GM04503 (cell line): ENCODE data around the gene COLEC11.
"Not testable (repeated sequence)": the region's sequence is repeated elsewhere in the genome, so short reads cannot be mapped to it uniquely, and the experiment has no call there.

Experiments
- DNase-seq: peaks from one replicate; pipeline ENCODE4 v3.0.0-alpha.2; 2012; ENCODE audit warnings: low read depth

Gene COLEC11

DNA sequence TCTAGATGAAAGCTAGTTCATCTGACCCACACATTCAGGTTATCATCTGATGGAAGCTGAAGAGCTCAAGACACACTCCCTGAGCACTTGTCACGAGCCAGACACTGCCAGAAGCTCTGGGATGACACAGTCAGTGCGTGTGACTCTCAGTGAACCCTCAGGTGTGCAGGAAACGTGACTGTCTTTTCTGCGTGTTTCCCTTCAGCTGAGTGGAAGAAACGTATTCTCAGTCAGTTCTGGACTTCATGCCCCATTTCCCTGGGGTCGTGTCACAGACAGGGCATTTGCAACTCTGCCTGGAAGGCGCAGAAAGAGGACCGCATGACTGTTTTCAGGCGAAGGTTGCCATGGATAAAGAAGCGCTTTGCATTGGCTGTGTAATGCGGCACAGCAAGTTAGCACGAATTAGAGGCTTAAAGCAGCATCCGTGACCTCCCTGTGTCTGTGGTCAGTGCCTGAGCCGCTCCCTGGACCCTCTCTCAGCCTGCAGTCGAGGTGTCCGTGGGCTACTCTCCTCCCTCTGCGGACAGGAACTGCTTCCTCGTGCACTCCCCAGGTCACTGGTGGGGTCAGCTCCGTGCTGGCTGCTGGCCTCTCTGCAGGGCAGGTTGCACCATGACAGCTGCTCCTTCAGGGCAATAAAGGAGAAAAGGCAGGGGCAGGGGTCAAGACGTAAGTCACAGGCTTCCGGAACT, 59.8 kb downstream of the COLEC11 start:
- no peak for DNase-seq

DNA sequence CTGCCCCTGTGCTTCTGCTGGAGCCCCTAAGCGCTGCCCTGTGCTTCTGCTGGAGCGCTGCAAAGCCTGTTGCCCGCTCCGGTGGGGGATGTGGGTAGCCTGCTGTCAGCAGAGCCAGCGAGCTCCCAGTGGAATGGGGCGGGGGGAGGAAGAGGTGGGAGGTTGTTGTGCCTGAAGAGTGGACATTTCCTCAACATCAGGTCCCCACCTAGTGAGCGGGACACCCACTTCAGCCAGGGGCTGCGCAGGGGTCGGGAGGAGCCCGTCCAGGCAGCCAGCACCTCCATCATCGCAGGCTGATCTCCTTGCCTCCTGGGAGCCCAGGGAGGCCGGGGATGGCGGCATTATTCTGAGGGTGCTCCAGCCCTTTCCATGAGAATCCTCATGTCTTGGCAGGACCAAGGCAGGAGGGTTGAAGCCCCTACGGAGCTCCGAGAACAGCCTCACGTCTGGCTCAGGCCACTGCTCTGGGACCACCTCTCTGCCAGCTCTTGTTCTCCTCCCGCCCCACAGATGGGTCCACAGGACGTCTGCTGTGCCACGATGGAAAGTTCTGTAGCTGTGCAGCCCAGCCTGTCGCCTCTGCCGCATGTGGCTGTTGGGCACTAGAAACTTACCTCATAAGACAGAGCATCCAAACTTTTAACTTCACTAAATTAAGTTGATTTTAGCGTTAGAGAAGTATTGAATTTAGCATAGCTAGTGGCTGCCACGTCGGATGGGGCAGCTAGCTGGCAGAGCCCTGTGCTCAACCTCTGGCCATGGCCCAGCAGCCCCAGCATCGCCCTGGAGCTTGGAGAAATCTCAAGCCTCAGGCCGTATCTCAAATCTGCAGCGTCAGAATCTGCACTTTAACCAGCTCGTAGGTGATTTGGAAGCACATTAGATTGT, 61.2 kb downstream of the COLEC11 start:
- no peak for DNase-seq

DNA sequence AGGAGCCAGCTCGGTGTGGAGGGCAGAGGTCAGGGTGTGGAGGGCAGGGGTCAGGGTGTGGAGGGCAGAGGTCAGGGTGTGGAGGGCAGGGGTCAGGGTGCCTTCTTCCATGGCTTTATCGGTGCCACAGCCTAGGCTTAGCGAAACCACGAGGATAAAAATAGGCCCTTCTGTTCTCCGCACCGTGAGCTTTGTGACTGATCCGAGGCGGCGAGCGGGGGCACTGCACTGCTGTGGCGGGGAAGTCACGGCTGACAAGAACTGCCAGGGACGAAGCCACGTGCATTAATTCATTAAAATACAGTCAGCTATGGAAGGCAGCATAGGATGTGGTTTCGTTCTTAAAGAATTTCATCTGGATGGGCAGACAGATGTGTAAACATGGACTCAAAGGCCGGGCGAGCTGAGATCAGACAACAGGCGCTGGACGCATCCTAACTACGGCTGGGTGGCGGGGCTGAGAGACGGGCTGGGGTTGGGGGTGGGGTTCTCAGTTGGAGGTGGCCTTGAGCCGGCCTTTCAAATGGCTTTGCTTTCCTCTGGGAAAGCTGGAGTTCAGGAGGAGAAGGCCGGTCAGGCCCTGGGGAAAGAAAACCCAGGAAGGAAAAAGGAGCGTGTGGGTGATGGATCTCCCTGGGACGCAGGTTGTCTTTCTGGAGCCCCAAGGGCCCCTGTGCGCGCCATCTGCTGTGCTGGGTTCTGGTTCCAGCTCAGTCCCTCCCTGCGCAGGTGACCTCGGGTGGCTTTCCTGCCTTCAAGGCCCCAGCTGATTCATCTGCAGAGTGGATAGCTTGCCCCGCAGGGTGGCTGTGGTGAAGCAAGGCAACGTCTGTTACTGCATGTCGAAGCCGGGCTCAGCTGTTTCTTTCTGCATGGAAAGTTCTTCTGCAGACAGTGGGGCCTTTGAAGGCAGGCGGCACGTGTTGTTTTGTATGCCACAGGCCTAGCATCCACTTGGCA, 62.1 kb downstream of the COLEC11 start:
- no peak for DNase-seq

DNA sequence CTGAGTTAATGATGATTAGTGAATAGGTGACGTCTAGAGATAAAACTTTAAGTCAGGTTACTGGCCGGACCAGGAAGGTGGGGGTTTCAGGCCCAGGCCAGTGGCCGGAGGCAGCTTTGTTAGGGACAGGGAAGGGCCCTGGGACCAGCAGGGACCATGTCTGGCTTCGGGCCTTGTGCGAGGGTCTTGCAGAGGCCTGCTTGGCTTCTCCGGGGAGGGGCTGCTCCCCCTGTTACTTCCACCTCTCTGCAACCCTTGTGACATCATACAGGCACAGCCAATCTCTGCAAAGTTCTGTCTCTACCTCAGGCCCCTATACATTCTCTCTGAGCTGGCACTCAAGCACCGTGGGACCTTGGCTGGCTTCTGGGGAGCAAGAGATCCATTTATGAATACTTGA, 63.0 kb downstream of the COLEC11 start, which contains the start of gene ALLC:
ALLC (plus strand) TSS at position 320 of the 400 bp plus-strand sequence. CDS start 12,958 bp downstream, outside the sequence.
- DNase-seq: no peak

DNA sequence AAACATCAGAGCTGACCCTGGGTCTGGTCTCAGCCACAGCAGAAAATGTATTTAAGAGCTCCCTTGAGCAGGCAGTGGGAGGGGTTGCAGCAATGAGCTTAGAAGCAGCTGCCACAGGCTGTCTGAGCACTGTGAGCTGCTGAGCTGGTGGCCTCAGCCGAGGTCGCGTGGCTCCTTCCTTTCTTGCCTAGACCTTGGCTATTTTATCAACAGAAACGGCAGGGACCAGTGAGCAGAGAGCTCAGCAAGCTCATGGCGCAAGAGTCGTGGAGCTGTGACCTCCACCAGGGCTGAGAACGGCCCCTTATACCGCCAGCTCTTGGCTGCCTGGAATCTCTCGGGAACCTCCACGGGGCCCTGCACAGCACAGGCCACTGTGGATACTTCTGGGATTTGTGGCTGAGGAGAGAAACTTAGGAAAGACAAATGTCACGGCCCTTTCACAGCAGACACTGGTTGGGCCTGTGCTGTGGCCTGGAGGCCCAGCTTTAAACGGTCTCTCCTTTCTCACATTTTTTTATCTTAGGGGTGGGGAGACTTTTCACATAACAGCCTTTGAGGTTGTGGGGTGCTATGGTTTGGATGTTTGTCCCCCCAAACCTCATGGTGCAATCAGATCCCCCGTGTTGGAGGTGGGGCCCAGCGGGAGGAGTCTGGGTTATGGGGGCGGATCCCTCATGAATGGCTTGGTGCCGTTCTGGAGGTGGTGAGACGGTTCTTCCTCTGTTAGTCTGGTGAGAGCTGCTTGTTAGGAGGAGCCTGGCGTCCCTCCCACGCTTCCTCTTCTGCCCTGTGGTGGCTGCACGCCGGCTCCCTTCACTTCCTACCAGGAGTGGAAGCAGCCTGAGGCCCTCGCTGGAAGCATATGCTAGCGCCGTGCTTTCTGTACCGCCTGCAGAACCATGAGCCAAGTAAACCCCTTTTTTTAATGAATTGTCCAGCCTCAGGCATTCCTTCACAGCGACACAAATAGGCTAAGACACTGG, 64.8 kb downstream of the COLEC11 start:
- no peak for DNase-seq

DNA sequence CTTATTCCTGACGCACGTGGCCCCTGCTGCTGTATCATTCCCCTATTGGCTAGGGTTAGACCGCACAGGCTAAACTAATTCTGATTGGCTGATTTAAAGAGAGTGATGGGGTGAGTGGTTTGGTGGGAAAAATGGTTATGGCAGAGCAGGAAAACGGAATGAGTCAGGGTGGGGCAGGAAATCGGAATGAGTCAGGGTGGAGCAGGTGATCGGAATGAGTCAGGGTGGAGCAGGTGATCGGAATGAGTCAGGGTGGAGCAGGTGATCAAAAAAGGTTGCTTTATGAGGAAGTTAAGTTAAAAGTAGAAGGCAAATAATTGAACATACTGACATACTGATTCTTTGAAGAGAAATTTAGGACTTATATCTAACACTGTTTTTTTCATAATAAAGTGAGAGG, 65.7 kb downstream of the COLEC11 start:
- DNase-seq: not testable (repeated sequence)

DNA sequence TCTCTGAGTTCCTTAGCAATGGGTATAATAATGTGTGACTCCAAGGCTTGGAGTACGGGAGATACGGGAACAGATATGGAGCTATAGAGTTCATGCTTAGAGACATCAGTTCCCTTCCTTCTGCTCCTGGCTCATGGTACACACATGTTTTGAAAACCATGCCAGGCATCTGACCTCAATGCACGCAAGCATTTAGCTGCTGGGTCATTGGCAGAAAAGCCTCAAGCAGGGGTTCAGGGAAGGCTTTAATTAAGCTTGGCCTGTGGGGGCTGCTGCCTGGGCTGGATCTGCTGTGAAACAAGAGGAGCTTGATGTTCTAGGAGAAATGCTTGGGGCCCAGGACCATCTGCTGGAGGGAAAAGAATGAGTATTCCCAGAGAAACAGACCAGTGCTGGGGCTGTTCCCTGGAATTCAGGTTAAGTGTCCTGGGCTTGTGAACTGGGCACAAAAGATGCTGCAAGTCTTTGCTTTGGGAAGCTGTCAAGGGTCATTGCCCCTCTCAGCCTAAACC, 66.3 kb downstream of the COLEC11 start:
- no peak for DNase-seq

DNA sequence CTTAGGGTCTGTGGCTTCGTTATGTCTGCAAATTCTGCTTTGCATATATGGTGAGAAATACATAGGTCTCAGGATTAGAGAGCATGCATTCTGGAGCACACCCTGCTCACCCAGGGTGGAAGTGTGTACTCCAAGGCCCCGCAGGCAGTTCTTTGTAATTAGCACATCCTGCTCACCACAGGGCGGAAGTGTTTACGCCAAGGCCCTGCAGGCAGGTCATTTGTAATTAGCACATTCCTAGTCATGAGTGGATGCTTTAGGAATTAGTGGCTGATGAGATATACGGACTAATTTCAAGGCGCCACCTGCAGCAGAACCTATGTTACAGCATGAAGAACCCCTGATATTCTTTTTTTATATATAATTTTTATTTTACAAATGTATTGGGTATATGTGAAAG, 67.3 kb downstream of the COLEC11 start:
- DNase-seq: no peak

DNA sequence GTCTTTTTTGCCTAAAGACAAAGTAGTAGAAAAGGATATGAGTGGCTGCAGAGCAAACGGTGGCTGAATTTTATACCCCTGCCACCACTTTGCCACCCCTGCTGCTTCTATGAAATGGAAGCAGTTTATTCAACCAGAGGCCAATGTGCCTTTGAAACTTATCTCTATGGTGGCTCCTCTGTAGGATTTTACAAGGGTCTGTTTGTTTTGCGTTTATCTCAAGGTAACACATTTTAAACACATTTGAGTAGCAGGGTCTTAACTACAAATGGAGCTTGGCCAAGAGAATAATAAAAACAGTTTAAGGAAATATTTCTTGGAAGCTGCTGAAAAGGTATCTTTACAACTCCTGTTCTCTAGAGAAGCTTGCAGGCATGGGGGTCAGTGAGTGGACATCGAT, 69.2 kb downstream of the COLEC11 start:
- DNase-seq: no peak

DNA sequence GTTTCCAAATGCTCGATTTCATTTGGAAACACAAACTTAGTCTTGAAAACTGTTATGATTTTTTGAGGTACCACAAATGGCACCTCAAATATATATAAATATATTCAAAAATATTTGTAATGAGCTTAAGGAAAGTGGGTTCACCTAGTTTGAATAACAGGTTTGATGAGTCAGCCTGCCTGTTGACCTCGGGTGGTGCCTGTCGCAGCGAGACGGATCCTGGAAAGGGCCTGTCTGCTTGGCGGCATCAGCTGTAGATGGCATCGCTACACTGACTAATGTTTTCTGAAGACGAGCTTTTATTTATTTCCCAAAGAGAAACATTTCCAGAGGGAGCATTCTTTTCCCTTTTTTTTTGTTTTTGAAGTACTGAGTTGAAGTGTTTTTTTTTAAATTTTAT, 70.0 kb downstream of the COLEC11 start:
- no peak for DNase-seq

DNA sequence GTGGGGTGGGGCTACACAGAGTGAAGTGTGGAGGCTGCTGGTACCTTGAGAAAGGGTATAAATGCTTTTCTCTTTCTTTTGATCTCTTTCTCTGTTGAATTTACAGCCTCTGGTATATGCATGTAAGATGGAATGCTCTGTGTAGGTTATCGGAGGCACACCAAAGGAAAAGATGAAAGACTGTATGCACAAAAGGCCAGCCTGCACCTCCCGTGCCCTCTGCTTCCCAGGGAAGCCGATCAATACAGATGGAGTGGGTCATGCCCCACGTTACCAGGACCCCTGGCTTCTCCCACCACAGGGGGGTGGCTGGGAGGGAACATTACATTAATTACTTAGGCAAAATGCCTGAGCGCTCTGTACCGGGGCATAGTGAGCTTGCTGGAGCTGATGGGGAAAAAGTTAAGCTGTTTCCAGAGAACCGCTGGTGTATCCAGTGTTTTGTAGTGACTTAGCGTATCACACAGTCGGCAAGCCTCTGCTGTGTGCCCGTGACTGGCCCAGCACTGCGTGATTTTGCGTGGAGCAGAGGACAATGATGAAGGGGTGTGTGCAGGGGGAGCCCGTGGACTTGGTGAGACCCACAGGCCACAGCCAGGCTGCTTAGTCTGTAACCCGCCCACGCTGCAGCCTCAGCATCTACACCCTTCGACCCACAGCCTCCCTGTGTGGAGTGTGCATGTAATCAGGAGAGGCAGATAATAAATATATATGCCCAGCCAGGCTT, 71.1 kb downstream of the COLEC11 start:
- DNase-seq: no peak

DNA sequence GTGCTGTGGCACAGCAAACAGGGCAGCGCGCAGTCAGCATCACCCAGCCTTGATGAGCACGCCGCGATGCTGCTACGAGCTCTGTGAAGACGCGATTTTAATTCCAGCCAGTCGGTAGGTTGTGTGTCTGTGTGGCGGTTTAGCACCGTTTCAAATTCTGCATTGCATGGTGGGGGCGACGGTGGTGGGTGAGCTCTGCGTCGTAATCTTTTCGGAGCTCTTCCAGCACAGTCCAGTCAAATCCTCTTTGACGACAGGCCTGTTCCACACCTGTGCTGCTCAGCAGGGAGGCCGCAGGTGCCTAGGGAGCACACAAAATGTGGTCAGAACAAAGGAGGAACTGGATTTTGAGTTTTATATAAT, 71.7 kb downstream of the COLEC11 start:
- no peak for DNase-seq

DNA sequence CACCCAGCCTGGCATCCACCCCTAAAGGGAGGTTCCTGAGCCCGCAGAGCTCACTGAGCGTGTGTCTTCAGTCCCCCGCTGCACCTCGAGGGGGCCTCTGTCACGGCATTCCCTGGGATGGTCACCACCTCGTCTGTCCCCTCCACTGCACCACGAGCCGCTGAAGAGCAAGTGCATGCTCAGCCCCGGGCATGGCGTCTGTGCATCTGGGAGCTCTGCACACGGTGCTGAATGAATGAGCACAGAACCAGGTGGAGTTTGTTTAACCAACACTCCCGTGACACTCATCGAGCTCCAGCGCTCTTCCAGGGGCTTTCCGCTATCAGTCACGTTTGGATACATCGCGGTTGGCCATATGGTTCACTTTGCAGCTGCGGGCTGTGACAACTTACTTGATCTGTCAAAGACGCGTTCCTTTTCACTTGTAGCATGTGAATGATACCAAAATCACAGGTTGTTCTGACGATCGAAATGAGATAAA, 72.3 kb downstream of the COLEC11 start:
- no peak for DNase-seq

DNA sequence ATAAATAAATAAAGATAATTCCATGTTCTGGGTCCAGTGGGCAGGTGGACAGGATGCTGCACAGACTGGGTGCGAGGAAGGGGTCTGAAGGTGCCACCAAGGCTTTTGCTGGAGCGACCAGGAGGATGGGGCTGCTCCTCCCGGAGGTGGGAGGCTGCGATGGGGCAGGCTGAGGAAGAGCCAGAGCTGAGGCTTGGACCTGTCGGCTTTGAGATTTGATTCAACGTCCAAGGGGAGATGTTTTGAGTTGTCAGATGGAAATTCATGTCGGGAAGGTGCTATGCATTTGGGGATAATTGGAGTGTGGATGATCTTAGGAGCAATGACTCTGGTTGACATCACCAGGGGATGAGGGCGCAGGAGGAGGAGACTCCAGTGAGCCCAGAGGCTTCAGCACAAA, 74.7 kb downstream of the COLEC11 start:
- no peak for DNase-seq

DNA sequence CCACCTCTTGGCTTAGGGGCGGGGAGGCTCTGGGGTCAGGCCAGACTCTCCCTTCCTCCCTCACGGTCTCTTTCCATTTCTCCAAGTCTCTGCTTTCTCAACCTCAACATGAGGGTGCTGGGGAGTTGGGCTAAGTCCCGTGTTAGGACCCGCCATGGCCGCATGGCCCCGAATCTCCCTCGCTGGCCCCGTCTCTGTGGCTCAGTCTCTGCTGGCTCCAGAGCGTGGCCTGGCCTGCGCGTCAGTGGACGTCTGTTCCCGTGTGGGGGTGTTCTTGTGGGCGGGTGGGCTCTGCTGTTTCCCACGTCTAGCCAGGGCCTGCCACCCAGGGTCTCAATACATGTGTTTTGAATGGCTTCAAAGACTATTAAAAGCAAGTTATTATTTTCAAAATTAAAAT, 75.5 kb downstream of the COLEC11 start:
- no peak for DNase-seq

DNA sequence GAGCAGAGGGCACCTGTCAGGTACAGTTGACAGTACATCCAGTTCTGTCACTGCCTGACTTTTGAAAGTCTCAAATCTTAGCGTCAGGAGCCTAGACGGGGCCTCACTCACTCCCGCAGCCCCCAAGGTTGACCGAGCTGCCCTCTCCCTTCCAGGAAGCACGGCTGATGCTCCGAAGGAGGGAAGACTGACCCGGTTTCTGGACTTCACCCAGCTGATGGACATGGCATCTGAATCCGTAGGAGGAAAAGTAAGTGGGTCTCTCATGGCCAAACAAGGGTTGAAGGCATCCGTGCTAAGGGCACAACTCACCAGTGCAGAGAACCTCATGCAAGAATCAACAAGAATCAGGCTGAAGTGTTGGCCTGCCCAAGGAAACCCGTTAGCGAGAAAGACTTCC, 76.0 kb downstream of the COLEC11 start:
- no peak for DNase-seq

DNA sequence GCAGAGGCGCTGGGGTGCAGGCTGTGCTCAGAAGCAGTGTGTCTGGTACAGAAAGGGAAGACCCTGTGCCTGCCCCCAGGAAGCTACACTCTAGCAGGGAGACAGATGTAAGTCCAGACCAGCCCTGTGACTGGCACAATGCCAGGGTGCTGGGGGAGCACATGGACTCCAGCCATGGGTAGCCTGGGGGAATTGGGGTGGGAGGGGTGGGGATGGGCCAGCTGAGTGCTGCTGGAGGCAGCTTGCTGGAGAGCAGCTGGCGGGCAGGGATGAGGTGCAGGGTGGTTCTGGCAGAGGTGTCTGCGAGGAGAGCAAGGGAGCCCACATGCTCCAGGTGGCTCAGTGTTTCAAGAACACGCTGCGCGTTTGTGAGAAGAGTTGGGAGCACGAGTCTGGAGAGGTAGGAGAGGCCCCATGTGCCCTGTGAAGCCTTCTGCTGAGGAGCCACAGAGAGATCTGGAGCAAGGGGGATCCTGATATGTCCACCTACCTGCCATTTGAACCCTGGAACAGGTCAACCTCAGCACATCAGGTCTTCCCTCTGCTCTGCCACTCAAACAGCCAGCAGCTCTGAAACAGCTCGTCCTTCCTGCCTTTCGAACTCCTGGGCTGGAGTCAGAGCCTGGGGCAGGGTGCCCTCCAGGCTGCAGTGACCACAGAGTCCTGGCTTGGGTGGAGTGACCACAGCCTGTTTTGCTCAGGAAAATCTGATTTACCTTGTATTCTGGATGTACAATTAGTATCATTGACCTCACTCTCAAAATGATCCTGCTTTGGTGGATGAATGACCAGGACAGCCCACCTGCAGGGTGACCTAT, 78.2 kb downstream of the COLEC11 start:
- no peak for DNase-seq

DNA sequence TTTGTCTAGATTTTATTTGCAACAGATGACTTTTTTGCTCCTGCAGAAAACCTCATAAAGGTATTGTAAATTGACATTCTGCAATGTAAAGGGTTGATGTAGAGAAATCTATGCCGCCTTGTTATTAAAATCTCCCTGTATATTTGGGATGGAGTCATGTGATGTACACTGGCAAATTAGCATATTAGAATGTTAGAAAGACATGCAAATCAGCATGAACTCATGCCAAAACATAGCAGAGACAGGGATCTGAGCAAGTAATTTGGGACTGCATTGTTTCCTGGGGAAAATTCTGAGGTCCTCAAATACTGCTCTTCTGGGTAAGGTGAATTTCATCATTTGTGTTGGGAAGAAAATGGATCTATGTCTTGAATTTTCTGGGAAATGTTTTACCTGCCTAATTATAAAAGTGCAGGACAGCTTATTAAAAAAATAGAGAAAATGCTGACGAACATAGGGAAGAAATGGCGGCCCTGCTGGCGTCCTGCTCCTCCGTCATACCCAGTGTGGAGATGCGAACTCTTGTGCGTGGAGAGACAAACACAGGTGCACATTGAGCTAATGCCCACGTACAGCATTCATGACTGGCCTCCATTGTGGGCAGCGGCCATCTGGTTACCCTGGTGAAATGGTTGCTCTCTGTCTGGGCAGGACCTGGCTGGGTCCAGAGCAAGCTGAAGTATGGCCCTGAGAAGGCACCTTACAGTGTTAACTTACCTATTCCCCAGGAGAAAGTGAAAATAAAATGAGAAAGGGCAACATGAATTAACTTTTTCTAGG, 79.3 kb downstream of the COLEC11 start:
- no peak for DNase-seq
